ENCODE measurements around the gene SURF1. TPM values are rescaled to one million over a fixed set of nuclear protein-coding genes. Genes with fewer than 3 reads are reported as not detected.

Gene SURF1
- total and polyA plus RNA-seq, 9 of the 15 experiments (the other 6 are each of a cell fraction or from before 2014, with no cell fraction given) = 16.1 to 31.3 (median 20.9) TPM

DNA sequence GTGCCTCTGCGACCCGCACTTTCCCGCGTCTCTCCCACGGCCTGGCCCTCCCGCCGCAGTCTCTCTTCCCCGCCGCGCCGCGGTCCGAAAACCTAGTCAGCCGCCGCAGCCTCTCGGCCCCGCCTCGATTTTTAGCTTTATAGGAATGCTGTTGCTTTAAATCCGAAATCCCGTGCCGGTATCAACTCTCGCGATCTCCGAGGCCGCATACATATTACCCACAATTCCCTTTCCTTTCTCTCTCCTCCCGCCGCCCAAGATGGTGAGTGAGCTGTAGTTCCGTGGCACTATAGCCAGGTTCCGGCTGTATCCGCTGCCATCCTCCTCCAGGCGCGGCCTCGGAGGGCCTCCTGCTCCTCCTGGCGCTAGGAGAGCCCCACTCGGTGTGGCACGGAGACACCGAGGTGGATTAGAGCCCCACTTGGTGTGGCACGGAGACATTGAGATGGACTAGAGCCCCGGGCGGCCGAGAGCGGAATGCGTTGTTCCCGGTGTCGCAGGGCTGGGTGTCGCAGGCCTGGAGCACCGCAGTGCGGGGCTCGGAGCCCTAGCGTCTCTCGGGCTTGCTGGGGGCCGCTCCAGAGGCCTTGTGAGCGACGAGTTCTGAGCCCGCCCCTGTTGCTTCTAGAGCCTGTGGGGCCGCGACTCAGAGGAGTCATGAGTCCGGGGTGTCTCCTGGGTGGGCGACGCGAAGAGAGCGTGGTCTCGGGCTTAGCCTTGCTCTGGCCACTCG is 8.1 kb downstream of the SURF1 start, which contains the start of the genes MED22 and RPL7A (continued):
- TF ChIP-seq GTF2E2 (tag; IDR thresholded peaks at IDR 0.05) (peak; percentile 91), PHF8 (IDR thresholded peaks at IDR 0.05; ENCODE audit: borderline replicate concordance, low read length) (peak; percentile 96), KLF16 (IDR thresholded peaks at IDR 0.05) (no peak), ZNF347 (CRISPR knock-in tag; IDR thresholded peaks at IDR 0.05; ENCODE audit: low read depth) (no peak), ZSCAN29 (IDR thresholded peaks at IDR 0.05) (peak; percentile 48; the same call in 1 of the 2 replicates), CEBPB (tag; IDR thresholded peaks at IDR 0.05) (no peak), L3MBTL2 (IDR thresholded peaks at IDR 0.05) (peak; percentile 53; the same call in 1 of the 2 replicates), ZNF79 (CRISPR knock-in tag; IDR thresholded peaks at IDR 0.05; ENCODE audit: low read depth) (no peak), C11orf30 (IDR thresholded peaks at IDR 0.05; ENCODE audit: low read depth) (peak; percentile 62), RCOR1 (IDR thresholded peaks at IDR 0.05; ENCODE audit: borderline replicate concordance in 1 of 2, low read depth in 2 of 2, low read length in 2 of 2) (no peak), SMAD3 (CRISPR knock-in tag; conservative IDR thresholded peaks at IDR 0.05) (no peak; the same call in 1 of the 2 replicates), MAFF (IDR thresholded peaks at IDR 0.05; ENCODE audit: low read length) (peak; percentile 69; the same call in 1 of the 2 replicates), HIVEP1 (CRISPR knock-in tag; IDR thresholded peaks at IDR 0.05) (no peak), MCM5 (IDR thresholded peaks at IDR 0.05; ENCODE audit: low read depth) (no peak), HLTF (IDR thresholded peaks at IDR 0.05) (peak; percentile 73; the same call in 1 of the 2 replicates), EGR1 (conservative IDR thresholded peaks at IDR 0.05) (0 out of 2 replicates have a peak, but pooled peaks have one; percentile 27), MTA3 (IDR thresholded peaks at IDR 0.05; ENCODE audit: borderline replicate concordance) (peak; percentile 68; the same call in 1 of the 2 replicates), RBM39 (optimal IDR thresholded peaks at IDR 0.05; ENCODE audit: low read depth, low read length) (peak; percentile 97), ZFX (CRISPR knock-in tag; IDR thresholded peaks at IDR 0.05) (peak; percentile 74), CTBP1 (IDR thresholded peaks at IDR 0.05; ENCODE audit: borderline replicate concordance) (peak; percentile 58; the same call in 1 of the 2 replicates)
- TF ChIP-seq, protein P1, sequence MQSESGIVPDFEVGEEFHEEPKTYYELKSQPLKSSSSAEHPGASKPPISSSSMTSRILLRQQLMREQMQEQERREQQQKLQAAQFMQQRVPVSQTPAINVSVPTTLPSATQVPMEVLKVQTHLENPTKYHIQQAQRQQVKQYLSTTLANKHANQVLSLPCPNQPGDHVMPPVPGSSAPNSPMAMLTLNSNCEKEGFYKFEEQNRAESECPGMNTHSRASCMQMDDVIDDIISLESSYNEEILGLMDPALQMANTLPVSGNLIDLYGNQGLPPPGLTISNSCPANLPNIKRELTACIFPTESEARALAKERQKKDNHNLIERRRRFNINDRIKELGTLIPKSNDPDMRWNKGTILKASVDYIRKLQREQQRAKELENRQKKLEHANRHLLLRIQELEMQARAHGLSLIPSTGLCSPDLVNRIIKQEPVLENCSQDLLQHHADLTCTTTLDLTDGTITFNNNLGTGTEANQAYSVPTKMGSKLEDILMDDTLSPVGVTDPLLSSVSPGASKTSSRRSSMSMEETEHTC (IDR thresholded peaks at IDR 0.05) = no peak
- TF ChIP-seq, protein P2, sequence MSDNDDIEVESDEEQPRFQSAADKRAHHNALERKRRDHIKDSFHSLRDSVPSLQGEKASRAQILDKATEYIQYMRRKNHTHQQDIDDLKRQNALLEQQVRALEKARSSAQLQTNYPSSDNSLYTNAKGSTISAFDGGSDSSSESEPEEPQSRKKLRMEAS (CRISPR knock-in tag; IDR thresholded peaks at IDR 0.05) = peak; percentile 76
- TF ChIP-seq, protein P3, sequence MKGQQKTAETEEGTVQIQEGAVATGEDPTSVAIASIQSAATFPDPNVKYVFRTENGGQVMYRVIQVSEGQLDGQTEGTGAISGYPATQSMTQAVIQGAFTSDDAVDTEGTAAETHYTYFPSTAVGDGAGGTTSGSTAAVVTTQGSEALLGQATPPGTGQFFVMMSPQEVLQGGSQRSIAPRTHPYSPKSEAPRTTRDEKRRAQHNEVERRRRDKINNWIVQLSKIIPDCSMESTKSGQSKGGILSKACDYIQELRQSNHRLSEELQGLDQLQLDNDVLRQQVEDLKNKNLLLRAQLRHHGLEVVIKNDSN (CRISPR knock-in tag; IDR thresholded peaks at IDR 0.05) = no peak
- TF ChIP-seq, protein P4, sequence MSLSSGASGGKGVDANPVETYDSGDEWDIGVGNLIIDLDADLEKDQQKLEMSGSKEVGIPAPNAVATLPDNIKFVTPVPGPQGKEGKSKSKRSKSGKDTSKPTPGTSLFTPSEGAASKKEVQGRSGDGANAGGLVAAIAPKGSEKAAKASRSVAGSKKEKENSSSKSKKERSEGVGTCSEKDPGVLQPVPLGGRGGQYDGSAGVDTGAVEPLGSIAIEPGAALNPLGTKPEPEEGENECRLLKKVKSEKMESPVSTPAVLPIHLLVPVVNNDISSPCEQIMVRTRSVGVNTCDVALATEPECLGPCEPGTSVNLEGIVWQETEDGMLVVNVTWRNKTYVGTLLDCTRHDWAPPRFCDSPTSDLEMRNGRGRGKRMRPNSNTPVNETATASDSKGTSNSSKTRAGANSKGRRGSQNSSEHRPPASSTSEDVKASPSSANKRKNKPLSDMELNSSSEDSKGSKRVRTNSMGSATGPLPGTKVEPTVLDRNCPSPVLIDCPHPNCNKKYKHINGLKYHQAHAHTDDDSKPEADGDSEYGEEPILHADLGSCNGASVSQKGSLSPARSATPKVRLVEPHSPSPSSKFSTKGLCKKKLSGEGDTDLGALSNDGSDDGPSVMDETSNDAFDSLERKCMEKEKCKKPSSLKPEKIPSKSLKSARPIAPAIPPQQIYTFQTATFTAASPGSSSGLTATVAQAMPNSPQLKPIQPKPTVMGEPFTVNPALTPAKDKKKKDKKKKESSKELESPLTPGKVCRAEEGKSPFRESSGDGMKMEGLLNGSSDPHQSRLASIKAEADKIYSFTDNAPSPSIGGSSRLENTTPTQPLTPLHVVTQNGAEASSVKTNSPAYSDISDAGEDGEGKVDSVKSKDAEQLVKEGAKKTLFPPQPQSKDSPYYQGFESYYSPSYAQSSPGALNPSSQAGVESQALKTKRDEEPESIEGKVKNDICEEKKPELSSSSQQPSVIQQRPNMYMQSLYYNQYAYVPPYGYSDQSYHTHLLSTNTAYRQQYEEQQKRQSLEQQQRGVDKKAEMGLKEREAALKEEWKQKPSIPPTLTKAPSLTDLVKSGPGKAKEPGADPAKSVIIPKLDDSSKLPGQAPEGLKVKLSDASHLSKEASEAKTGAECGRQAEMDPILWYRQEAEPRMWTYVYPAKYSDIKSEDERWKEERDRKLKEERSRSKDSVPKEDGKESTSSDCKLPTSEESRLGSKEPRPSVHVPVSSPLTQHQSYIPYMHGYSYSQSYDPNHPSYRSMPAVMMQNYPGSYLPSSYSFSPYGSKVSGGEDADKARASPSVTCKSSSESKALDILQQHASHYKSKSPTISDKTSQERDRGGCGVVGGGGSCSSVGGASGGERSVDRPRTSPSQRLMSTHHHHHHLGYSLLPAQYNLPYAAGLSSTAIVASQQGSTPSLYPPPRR (CRISPR knock-in tag; IDR thresholded peaks at IDR 0.05; ENCODE audit: borderline replicate concordance) = no peak
